Karpas-422 (cell line): ENCODE results near the gene SCNN1A. TPM values are rescaled to one million over a fixed set of nuclear protein-coding genes. Genes with fewer than 3 reads are reported as not detected.

Experiments
- DNase-seq: peaks from one replicate; pipeline ENCODE4 v3.0.0-alpha.2; 2015
- H2AFZ ChIP-seq: fragments of 200-600 bp; sonication (generic); 2 replicates; pipeline ENCODE4 v1.6.1; 2014; ENCODE audit warnings: antibody characterized with exemption, low read length, mixed read lengths
- H3K27ac ChIP-seq: fragments of 200-600 bp; sonication (generic); 2 replicates; pipeline ENCODE4 v1.5.1; 2014; ENCODE audit warnings: mild to moderate bottlenecking, low read length, moderate library complexity
- H3K27me3 ChIP-seq: fragments of 200-600 bp; sonication (generic); 2 replicates; pipeline ENCODE4 v1.6.1; 2014; ENCODE audit warnings: low read length, mixed read lengths
- H3K36me3 ChIP-seq: fragments of 200-600 bp; sonication (generic); 2 replicates; pipeline ENCODE4 v1.6.1; 2014; ENCODE audit warnings: low read length, mixed read lengths; ENCODE audit not compliant: insufficient read depth
- H3K4me1 ChIP-seq: fragments of 200-600 bp; sonication (generic); 2 replicates; pipeline ENCODE4 v1.6.1; 2014; ENCODE audit warnings: mild to moderate bottlenecking, low read length, mixed read lengths
- H3K4me2 ChIP-seq: fragments of 200-600 bp; sonication (generic); 2 replicates; pipeline ENCODE4 v1.6.1; 2014; ENCODE audit warnings: low read length, low read depth, mild to moderate bottlenecking; ENCODE audit not compliant: poor library complexity, severe bottlenecking
- H3K4me3 ChIP-seq: fragments of 200-600 bp; sonication (generic); 2 replicates; pipeline ENCODE4 v1.5.1; 2014; ENCODE audit warnings: mild to moderate bottlenecking, antibody characterized with exemption, low read length, mixed read lengths
- H3K79me2 ChIP-seq: fragments of 200-600 bp; sonication (generic); 2 replicates; pipeline ENCODE4 v1.6.1; 2014; ENCODE audit warnings: mild to moderate bottlenecking, low read length, mixed read lengths
- H3K9ac ChIP-seq: fragments of 200-600 bp; sonication (generic); 2 replicates; pipeline ENCODE4 v1.6.0; 2014; ENCODE audit warnings: low read length
- H3K9me2 ChIP-seq: fragments of 200-600 bp; sonication (generic), shearing (Covaris generic); replicated peaks from 2 replicates; pipeline ENCODE4 v1.6.0; 2014; ENCODE audit warnings: mild to moderate bottlenecking, low read length, moderate library complexity; ENCODE audit not compliant: insufficient read depth
- H3K9me3 ChIP-seq: fragments of 300-700, 200-600 bp; sonication (generic); 2 replicates; pipeline ENCODE4 v1.6.1; 2014; ENCODE audit warnings: low read length, mixed read lengths
- H4K20me1 ChIP-seq: fragments of 200-600 bp; sonication (generic); 2 replicates; pipeline ENCODE4 v1.6.1; 2014; ENCODE audit warnings: mild to moderate bottlenecking, antibody characterized with exemption, low read length, low read depth; ENCODE audit not compliant: insufficient read depth
- total RNA-seq: library from RNA; depleted of rRNA; stranded (reverse); fragments of >200 nt; shearing (Covaris generic); gene quantifications from 2 replicates; pipeline ENCODE4 v1.2.3, GENCODE V29; 2014; ENCODE audit warnings: low replicate concordance

Gene SCNN1A
- total RNA-seq, 1 experiment from 2014 or later = not detected

GRCh38 chr12:6313326-6313940 lies 61.9 kb downstream of the SCNN1A start:
- DNase-seq = no peak
- no peaks in the 10 kb centered on the region for H3K4me1 ChIP-seq
- no peak overlapping the region for H3K27ac ChIP-seq
- no peak overlapping the region for H3K4me3 ChIP-seq
- no peaks in the 10 kb centered on the region for H3K79me2 ChIP-seq
- H2AFZ ChIP-seq = no peak overlapping the region
- peaks cover 5% of the 10 kb centered on the region; the same call in 1 of the 2 replicates for H4K20me1 ChIP-seq
- no peaks in the 10 kb centered on the region for H3K9me2 ChIP-seq
- no peaks in the 10 kb centered on the region for H3K9me3 ChIP-seq
- no peak overlapping the region for H3K4me2 ChIP-seq
- H3K36me3 ChIP-seq = no peaks in the 10 kb centered on the region
- H3K27me3 ChIP-seq = no peaks in the 10 kb centered on the region
- no peak overlapping the region for H3K9ac ChIP-seq

DNA sequence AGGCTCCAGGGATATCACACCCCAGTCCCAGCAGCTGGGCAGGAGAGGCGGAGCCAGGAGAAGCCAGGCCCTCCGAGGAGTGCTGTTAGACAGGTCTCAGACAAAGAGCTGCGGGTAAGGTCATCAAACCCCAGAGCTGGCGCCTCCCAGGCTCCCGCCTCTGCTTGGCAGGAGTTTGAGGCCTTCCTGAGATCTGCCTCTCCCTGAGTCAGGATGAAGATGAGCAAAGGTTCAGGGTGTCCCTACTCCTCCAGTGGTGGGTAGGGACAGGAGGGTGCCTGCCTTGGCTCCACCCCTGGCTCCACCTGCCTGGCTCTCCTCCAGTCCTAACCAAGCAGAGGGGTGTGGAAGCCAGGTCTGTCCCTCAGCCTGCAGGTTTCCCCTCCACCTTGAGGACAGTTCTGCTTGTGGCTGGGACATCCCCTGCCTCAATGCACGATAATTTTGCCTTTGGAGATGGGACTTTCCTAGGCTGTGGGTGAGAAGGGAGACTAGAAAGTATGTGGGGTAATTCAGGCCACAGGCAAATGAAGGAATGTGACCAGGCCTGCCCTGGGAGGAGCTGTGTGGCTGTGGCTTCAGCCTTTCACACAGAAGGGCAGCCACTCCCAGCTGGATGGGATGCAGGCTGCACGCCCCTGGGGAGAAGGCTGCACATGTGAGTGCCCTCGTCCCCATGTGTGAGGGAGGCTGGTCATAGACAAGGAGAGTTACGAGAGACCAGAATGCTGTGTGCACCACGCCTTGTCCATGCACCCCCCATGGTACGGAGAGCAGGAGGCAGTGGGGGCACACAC lies 62.6 kb downstream of the SCNN1A start:
- DNase-seq = no peak
- Histone ChIP-seq H3K9me3 (no peaks in the 10 kb centered on the region), H4K20me1 (peaks cover 5% of the 10 kb centered on the region; the same call in 1 of the 2 replicates), H3K9me2 (no peaks in the 10 kb centered on the region), H3K27ac (no peak overlapping the region), H3K9ac (no peak overlapping the region), H3K36me3 (no peaks in the 10 kb centered on the region), H3K4me3 (no peak overlapping the region), H3K79me2 (no peaks in the 10 kb centered on the region), H3K4me2 (no peak overlapping the region), H2AFZ (no peak overlapping the region), H3K27me3 (no peaks in the 10 kb centered on the region), H3K4me1 (no peaks in the 10 kb centered on the region)

DNA sequence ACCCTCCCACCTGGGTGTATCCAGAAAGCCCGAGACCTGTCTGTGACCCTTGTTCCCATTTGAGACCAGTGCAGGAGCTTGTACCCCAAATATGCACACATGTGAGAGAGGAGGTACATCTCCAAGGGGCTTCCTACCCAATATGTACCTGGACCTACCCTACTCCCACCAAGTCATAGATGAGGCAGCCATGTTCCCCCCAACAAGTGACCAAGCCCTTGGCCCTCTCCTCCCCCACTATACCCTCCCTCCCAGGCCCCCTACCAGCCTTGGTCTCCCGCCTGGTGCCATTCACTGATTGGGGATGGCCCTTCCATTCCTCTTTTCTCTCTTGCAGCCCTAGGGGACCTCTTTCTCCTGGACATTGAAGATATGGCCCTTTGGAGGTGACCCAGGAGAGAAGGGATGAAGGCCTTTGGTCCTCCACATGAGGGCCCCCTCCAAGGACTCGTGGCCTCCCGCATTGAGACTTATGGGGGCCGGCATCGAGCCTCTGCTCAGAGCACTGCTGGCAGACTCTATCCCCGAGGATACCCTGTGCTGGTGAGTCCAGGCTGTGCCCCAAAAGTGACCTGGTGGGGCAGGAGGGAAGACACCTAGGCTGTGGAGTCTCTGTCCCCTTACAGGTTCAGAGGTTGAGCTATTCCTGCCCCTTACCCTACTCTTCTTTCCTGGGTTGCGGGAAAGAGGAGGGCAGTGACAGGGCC lies 63.4 kb downstream of the SCNN1A start:
- Histone ChIP-seq H3K9ac (no peak overlapping the region), H3K36me3 (no peaks in the 10 kb centered on the region), H4K20me1 (peaks cover 2% of the 10 kb centered on the region; the same call in 1 of the 2 replicates), H3K9me2 (no peaks in the 10 kb centered on the region), H3K27me3 (no peaks in the 10 kb centered on the region), H2AFZ (no peak overlapping the region), H3K9me3 (no peaks in the 10 kb centered on the region), H3K79me2 (no peaks in the 10 kb centered on the region), H3K27ac (no peak overlapping the region), H3K4me2 (no peak overlapping the region), H3K4me3 (no peak overlapping the region), H3K4me1 (no peaks in the 10 kb centered on the region)
- DNase-seq = no peak

- peaks cover 2% of the 10 kb centered on the region; the same call in 1 of the 2 replicates for H4K20me1 ChIP-seq
- H3K4me3 ChIP-seq = no peak overlapping the region
- no peak for DNase-seq
- H3K9ac ChIP-seq = no peak overlapping the region
- no peaks in the 10 kb centered on the region for H3K27me3 ChIP-seq
- no peaks in the 10 kb centered on the region for H3K79me2 ChIP-seq
- H3K4me1 ChIP-seq = no peaks in the 10 kb centered on the region
- H3K27ac ChIP-seq = no peak overlapping the region
- H2AFZ ChIP-seq = no peak overlapping the region
- no peaks in the 10 kb centered on the region for H3K9me3 ChIP-seq
- H3K4me2 ChIP-seq = no peak overlapping the region
- no peaks in the 10 kb centered on the region for H3K9me2 ChIP-seq
- H3K36me3 ChIP-seq = no peaks in the 10 kb centered on the region
Observed at GRCh38 chr12:6310771-6311610, 64.4 kb downstream of the SCNN1A start.

GRCh38 chr12:6307529-6307928 lies 67.8 kb downstream of the SCNN1A start:
- Histone ChIP-seq H3K9me2 (no peaks in the 10 kb centered on the region), H3K4me1 (no peaks in the 10 kb centered on the region), H2AFZ (no peak overlapping the region), H3K4me3 (no peak overlapping the region), H3K9ac (no peak overlapping the region), H3K79me2 (no peaks in the 10 kb centered on the region), H3K36me3 (no peaks in the 10 kb centered on the region), H3K9me3 (no peaks in the 10 kb centered on the region), H3K27ac (no peak overlapping the region), H4K20me1 (0 out of 2 replicates have a peak, but pooled peaks cover 2% of the 10 kb centered on the region), H3K4me2 (no peak overlapping the region), H3K27me3 (no peaks in the 10 kb centered on the region)
- no peak for DNase-seq

DNA sequence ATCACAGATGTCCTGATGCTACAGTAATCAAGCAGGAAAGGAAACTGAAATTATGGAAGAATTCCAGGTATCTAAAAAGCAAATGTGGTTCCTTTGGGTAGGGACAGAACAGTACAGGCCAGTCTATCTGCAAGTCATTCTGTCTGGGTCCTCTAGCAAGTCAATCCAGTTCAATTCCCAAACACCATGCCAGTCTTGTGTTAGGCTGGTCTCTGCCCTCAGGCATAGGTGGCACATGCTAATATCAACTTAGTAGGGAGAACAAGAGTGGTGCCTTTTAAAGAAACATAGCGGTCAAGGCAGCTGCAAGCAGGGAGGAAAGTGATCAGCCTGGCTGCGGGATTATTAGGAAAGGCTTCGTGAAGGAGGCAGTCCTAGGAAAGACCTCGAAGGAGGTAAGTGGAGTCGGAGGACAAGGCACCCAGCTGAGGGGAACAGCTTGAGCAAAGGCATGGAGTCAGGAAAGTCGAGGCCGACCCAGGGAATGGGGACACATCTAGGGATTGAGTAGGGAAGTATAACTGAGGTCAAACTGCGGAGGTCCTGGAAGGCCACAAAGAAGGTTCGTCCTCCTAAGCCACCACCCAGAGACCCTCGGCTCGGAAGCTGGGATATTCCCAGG lies 68.7 kb downstream of the SCNN1A start:
- Histone ChIP-seq H2AFZ (no peak overlapping the region), H3K4me3 (no peak overlapping the region), H3K9ac (no peak overlapping the region), H3K4me2 (no peak overlapping the region), H3K79me2 (no peaks in the 10 kb centered on the region), H3K9me2 (no peaks in the 10 kb centered on the region), H3K36me3 (no peaks in the 10 kb centered on the region), H3K9me3 (no peaks in the 10 kb centered on the region), H4K20me1 (0 out of 2 replicates have a peak, but pooled peaks cover 2% of the 10 kb centered on the region), H3K4me1 (no peaks in the 10 kb centered on the region), H3K27ac (no peak overlapping the region), H3K27me3 (no peaks in the 10 kb centered on the region)
- DNase-seq = no peak

GRCh38 chr12:6306151-6306550 lies 69.2 kb downstream of the SCNN1A start:
- Histone ChIP-seq H3K4me2 (no peak overlapping the region), H3K79me2 (no peaks in the 10 kb centered on the region), H2AFZ (no peak overlapping the region), H3K27me3 (no peaks in the 10 kb centered on the region), H3K36me3 (no peaks in the 10 kb centered on the region), H3K4me1 (no peaks in the 10 kb centered on the region), H3K9ac (no peak overlapping the region), H4K20me1 (0 out of 2 replicates have a peak, but pooled peaks cover 2% of the 10 kb centered on the region), H3K4me3 (no peak overlapping the region), H3K9me2 (no peaks in the 10 kb centered on the region), H3K9me3 (no peaks in the 10 kb centered on the region), H3K27ac (no peak overlapping the region)
- no peak for DNase-seq
